ENCODE measurements around the gene UBE3D.

UBE3D gene

DNA sequence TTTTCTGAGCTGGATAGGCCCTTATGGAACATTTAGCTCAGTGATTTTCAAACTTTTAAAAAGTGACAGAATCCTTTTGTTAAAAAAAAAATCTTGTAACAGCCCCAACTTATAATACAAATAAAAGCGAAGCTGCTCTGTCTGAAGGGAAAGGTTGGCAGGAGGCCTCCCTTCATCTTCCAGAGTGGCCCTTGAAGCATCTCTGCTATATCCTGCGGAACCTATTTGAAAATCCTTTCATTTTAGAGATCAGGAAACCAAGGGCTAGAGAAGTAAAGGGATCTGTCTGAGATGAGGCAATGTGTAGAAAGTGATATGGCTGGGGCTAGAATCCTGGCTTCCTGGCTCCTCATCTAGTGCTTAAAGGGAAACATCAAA is 107.8 kb downstream of the UBE3D start:
- no peak overlapping the region for H3K4me3 ChIP-seq (ENCODE audit: insufficient read depth, low read length, poor library complexity, severe bottlenecking)
- H3K27me3 ChIP-seq (ENCODE audit: low read length), result no peaks in the 10 kb centered on the region
- H3K9me3 ChIP-seq (ENCODE audit: insufficient read depth, low read length), result no peaks in the 10 kb centered on the region
- 0 out of 2 replicates have a peak, but pooled peaks cover 4% of the 10 kb centered on the region for H3F3A ChIP-seq (ENCODE audit: insufficient read depth)
- no peak overlapping the region for H3K9ac ChIP-seq (ENCODE audit: low read length)
- no peak overlapping the region for H2AFZ ChIP-seq (ENCODE audit: low read depth, low read length, severe bottlenecking)
- no peaks in the 10 kb centered on the region for H3K9me2 ChIP-seq (replicated peaks; ENCODE audit: insufficient read depth, low read length)
- H3K27ac ChIP-seq (ENCODE audit: low read depth, low read length), result peak overlapping the region; percentile 27; the same call in 1 of the 2 replicates
- H3K79me2 ChIP-seq (ENCODE audit: insufficient read depth, low read length), result no peaks in the 10 kb centered on the region
- no peaks in the 10 kb centered on the region for H4K20me1 ChIP-seq (ENCODE audit: low read depth, low read length)
- no peak overlapping the region for H3K4me2 ChIP-seq (ENCODE audit: low read depth, low read length, poor library complexity, severe bottlenecking)
- no peak for TF ChIP-seq EZH2phosphoT487 (conservative IDR thresholded peaks at IDR 0.05; ENCODE audit: low read length)
- TF ChIP-seq, protein P1, sequence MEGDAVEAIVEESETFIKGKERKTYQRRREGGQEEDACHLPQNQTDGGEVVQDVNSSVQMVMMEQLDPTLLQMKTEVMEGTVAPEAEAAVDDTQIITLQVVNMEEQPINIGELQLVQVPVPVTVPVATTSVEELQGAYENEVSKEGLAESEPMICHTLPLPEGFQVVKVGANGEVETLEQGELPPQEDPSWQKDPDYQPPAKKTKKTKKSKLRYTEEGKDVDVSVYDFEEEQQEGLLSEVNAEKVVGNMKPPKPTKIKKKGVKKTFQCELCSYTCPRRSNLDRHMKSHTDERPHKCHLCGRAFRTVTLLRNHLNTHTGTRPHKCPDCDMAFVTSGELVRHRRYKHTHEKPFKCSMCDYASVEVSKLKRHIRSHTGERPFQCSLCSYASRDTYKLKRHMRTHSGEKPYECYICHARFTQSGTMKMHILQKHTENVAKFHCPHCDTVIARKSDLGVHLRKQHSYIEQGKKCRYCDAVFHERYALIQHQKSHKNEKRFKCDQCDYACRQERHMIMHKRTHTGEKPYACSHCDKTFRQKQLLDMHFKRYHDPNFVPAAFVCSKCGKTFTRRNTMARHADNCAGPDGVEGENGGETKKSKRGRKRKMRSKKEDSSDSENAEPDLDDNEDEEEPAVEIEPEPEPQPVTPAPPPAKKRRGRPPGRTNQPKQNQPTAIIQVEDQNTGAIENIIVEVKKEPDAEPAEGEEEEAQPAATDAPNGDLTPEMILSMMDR (IDR thresholded peaks at IDR 0.05; ENCODE audit: insufficient read depth, low read length, poor library complexity, severe bottlenecking), result no peak
- no peaks in the 10 kb centered on the region for H3K36me3 ChIP-seq (ENCODE audit: low read length)

DNA sequence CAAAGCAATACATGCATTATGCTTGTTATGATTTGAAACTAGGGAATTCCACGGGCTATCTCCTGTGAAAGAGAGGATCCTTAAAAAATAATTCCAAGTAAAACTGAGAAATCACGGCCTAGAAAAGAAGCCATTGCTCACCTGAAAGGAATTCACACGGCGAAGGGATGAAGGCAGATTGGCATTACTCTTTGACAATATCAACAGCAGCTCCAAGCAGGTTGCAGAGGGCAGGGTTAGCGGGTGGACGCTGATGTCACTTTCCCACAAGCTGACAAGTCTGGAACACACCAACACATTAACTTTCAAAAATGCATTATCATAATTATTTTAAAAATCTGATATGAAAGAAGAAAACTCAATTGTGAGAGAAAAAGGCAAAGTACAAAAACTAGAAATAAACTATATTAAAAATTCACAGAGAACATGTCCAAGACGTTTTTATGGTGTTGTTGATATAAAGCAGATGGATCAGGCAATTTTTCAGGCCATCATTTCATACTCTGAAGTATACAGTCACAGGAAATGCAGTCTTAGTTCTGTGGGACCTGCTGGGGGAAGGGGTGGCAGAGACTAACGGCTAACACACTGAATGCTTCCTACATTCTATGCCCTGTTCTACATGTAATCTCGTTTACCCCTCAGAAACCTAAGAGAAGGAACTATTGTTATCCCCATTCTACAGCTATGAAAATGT is 108.3 kb downstream of the UBE3D start:
- H3K9me3 ChIP-seq (ENCODE audit: insufficient read depth, low read length), result no peaks in the 10 kb centered on the region
- no peak overlapping the region for H3K4me2 ChIP-seq (ENCODE audit: low read depth, low read length, poor library complexity, severe bottlenecking)
- no peaks in the 10 kb centered on the region for H3K36me3 ChIP-seq (ENCODE audit: low read length)
- no peaks in the 10 kb centered on the region for H3K27me3 ChIP-seq (ENCODE audit: low read length)
- no peaks in the 10 kb centered on the region for H3K79me2 ChIP-seq (ENCODE audit: insufficient read depth, low read length)
- peak overlapping the region; percentile 27; the same call in 1 of the 2 replicates for H3K27ac ChIP-seq (ENCODE audit: low read depth, low read length)
- H2AFZ ChIP-seq (ENCODE audit: low read depth, low read length, severe bottlenecking), result no peak overlapping the region
- no peak for TF ChIP-seq EZH2phosphoT487 (conservative IDR thresholded peaks at IDR 0.05; ENCODE audit: low read length)
- TF ChIP-seq, protein P1 (IDR thresholded peaks at IDR 0.05; ENCODE audit: insufficient read depth, low read length, poor library complexity, severe bottlenecking), result no peak
- no peak overlapping the region for H3K4me3 ChIP-seq (ENCODE audit: insufficient read depth, low read length, poor library complexity, severe bottlenecking)
- H3F3A ChIP-seq (ENCODE audit: insufficient read depth), result 0 out of 2 replicates have a peak, but pooled peaks cover 4% of the 10 kb centered on the region
- no peak overlapping the region for H3K9ac ChIP-seq (ENCODE audit: low read length)
- H4K20me1 ChIP-seq (ENCODE audit: low read depth, low read length), result no peaks in the 10 kb centered on the region
- no peaks in the 10 kb centered on the region for H3K9me2 ChIP-seq (replicated peaks; ENCODE audit: insufficient read depth, low read length)

DNA sequence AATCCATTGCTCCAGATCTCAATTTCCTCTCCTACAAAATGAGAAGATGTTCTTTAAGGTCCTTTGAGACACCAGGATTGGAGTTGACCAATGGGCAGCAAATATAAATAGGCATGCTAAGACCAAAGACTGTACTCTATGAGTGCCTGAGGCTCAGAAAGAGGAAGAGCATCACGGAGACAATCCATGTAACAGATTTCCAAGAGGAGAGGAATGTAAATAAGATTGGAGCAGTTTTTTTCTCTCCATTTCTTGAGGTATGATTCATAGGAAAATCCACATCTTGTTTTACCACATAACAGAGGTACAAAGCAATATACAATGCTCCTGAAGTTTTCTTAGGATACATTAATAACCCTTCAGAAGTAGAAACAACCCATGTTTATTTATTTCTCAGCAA is 109.8 kb downstream of the UBE3D start:
- H3K27ac ChIP-seq (ENCODE audit: low read depth, low read length), result peak overlapping the region; percentile 60
- no peaks in the 10 kb centered on the region for H4K20me1 ChIP-seq (ENCODE audit: low read depth, low read length)
- H3K4me3 ChIP-seq (ENCODE audit: insufficient read depth, low read length, poor library complexity, severe bottlenecking), result no peak overlapping the region
- H3K79me2 ChIP-seq (ENCODE audit: insufficient read depth, low read length), result no peaks in the 10 kb centered on the region
- peak overlapping the region; percentile 42 for H3K4me2 ChIP-seq (ENCODE audit: low read depth, low read length, poor library complexity, severe bottlenecking)
- H3K9ac ChIP-seq (ENCODE audit: low read length), result no peak overlapping the region
- H3F3A ChIP-seq (ENCODE audit: insufficient read depth), result 0 out of 2 replicates have a peak, but pooled peaks cover 4% of the 10 kb centered on the region
- H2AFZ ChIP-seq (ENCODE audit: low read depth, low read length, severe bottlenecking), result no peak overlapping the region
- TF ChIP-seq, protein P1 (IDR thresholded peaks at IDR 0.05; ENCODE audit: insufficient read depth, low read length, poor library complexity, severe bottlenecking), result no peak
- H3K27me3 ChIP-seq (ENCODE audit: low read length), result no peaks in the 10 kb centered on the region
- H3K9me2 ChIP-seq (replicated peaks; ENCODE audit: insufficient read depth, low read length), result no peaks in the 10 kb centered on the region; the same call in 1 of the 2 replicates
- H3K9me3 ChIP-seq (ENCODE audit: insufficient read depth, low read length), result no peaks in the 10 kb centered on the region
- H3K36me3 ChIP-seq (ENCODE audit: low read length), result no peaks in the 10 kb centered on the region
